Glomerular endothelial cell (primary cell): ENCODE results near the gene HSPB1. TPM values are rescaled to one million over a fixed set of nuclear protein-coding genes. Genes with fewer than 3 reads are reported as not detected.
"Not testable (repeated sequence)": the region's sequence is repeated elsewhere in the genome, so short reads cannot be mapped to it uniquely, and the experiment has no call there.

ENCODE experiments used
- DNase-seq: peaks from one replicate; pipeline ENCODE4 v3.0.0-alpha.2; 2011; ENCODE audit warnings: low read depth, low spot score; ENCODE audit errors: extremely low read depth
- total RNA-seq: library from RNA; depleted of rRNA; stranded (reverse); fragments of >200 nt; gene quantifications from 2 replicates; pipeline ENCODE4 v1.2.3, GENCODE V29; 2015

Gene HSPB1
- total RNA-seq, 1 donor from 2014 or later: 1,027 TPM

- DNase-seq: no peak
Observed at GRCh38 chr7:76281006-76281705, 21.3 kb upstream of the HSPB1 start.

DNA sequence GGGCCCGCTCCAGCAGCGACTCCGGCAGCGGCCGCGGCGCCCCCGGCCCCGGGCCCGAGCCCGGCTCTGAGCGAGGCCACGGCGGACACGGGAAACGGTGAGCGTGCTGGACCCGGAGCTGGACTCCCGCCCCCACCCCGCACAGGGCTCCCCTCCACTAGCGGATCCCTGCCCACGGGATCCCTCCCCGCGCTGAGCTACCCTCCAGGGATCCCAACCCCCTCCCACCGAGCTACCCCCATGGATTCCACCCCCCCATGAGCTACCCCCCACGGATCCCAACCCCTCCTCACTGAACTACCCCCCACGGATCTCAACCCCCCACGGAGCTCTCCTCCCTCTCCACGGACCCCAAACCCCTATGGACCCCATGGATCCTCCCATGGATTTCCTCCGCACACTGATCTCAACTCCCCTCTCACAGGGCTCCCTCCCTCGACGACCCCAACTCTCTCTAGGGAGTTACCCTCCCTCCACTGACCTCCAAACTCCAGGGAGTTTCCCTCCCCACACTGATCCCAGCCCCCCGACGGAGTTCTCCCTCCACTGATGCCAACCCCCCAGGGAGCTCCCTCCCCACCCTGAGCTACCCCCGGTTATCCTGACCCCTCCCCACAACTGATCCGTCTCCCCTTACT lies 20.6 kb upstream of the HSPB1 start:
- DNase-seq: no peak

GRCh38 chr7:76282344-76283253 lies 19.9 kb upstream of the HSPB1 start:
- no peak for DNase-seq

- DNase-seq: no peak
Observed at GRCh38 chr7:76283254-76284159, 19.0 kb upstream of the HSPB1 start.

GRCh38 chr7:76285604-76286374 lies 16.7 kb upstream of the HSPB1 start:
- no peak for DNase-seq

- DNase-seq: no peak
Observed at GRCh38 chr7:76286842-76287403, 15.6 kb upstream of the HSPB1 start.

DNA sequence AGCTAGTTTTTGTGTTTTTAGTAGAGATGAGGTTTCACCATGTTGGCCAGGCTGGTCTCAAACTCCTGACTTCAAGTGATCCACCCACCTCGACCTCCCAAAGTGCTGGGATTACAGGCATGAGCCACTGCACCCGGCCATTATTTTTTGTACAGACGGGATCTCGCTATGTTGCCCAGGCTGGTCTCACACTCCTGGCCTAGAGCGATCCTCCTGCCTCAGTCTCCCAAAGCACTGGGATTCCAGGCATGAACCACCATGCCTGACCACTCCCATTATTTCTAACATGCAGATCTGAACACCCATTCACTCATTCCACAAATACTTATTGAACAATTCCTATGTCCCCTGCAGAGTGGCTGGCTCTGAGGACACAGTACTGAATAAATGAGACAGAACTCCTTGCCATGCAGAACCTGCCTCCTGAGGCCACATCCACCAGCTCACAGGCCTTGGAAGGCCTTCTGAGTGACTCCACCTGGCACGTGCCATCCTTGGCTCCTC lies 11.6 kb upstream of the HSPB1 start:
- not testable (repeated sequence) for DNase-seq

GRCh38 chr7:76291351-76292212 lies 10.9 kb upstream of the HSPB1 start:
- peak; percentile 94 for DNase-seq

DNA sequence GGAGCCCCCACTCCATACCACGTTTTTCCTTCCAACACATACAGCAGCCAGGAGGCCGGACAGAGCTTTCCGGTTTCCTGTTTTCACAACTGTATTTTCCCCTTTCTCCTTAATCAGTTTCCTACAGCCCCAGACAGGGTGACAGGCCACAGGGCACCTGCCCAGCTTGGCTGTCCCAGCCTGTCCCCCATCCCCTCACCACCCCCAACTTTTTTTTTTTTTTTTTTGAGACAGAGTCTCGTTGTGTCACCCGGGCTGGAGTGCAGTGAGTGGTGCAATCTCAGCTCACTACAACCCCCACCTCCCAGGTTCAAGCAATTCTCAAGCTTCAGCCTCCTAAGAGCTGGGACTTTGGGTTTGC lies 10.3 kb upstream of the HSPB1 start:
- DNase-seq: peak; percentile 77

DNA sequence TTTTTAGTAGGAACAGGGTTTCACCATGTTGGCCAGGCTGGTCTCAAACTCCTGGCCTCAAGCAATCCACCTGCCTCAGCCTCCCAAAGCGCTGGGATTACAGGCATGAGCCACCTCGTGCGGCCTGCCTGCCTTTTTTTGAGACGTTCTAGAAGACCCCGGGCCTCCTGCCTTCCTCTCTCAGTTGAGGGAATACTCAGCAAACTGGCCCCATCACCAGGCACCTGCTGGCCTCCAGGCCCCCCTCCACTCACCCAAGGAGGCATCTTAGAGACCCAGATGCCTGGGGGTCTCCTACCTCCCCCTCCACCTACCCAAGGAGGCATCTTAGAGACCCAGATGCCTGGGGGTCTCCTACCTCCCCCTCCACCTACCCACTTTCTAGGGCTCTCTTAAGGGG lies 9.6 kb upstream of the HSPB1 start:
- not testable (repeated sequence) for DNase-seq

DNA sequence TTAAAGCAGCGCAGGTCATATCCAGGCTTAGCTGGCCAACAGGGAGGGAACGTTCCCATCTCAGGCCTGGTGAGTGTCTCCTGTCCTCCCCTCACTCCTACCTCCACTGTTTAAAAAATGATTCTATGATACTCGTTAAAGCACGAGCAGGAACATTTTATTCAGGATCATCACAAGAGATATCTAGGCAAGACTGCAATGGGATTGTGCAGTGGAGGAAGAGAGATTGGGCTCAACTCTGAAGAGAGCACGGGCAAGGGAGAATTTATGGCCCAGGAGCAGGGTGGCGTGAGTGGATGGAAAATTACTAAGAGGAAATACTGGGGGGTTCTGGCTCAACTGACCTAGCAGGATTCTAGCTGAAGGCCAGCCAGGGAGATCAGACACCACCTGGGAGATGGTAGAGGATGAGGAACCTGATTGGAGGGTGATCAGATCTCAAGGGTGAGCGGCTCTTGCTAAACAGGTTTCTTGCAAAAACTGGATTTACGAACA lies 9.0 kb upstream of the HSPB1 start:
- DNase-seq: no peak

GRCh38 chr7:76294344-76295024 lies 8.0 kb upstream of the HSPB1 start:
- DNase-seq: no peak

DNA sequence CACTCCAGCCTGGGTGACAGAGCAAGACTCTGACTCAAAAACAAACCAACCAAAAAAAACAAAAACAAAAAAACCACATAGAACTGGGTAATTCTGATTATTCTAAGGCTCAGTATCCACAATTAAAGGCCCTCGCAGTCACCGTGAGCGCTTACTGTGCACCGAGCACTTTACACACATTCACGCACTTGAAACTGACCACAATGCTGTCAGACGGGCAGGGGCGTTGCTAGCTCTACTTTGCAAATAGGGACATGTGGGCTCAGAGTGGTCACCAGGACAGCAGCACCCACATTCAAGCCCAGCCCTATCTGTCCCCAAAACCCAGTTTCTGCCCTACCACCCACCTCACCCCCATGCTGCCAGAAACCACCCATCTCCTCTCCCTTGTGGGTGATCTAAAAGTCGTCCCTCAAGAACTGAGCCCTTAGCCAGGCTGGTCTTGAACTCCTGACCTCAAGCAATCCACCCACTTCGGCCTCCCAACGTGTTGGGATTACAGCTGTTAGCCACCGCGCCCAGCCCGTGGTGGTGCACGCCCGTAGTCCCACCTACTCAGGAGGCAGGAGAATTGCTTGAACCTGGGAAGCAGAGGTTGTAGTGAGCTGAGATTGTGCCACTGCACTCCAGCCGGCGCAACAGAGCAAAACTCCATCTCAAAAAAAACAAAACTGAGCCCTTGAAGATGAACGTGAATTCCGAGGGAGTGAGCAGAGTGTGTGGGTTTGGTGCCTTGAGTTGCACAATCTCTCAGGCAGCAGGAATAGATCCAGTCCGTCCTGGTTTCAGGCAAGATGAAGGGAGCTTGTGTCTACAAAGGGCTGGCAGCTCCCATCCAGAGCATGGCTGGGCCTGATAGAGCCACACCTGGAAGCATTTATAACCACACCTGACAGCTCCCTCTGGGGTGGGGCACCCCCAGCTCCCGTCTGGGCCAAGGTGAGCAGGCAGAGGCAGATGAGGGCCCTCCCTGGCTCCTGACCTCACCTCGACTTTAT lies 5.4 kb upstream of the HSPB1 start:
- DNase-seq: no peak

DNA sequence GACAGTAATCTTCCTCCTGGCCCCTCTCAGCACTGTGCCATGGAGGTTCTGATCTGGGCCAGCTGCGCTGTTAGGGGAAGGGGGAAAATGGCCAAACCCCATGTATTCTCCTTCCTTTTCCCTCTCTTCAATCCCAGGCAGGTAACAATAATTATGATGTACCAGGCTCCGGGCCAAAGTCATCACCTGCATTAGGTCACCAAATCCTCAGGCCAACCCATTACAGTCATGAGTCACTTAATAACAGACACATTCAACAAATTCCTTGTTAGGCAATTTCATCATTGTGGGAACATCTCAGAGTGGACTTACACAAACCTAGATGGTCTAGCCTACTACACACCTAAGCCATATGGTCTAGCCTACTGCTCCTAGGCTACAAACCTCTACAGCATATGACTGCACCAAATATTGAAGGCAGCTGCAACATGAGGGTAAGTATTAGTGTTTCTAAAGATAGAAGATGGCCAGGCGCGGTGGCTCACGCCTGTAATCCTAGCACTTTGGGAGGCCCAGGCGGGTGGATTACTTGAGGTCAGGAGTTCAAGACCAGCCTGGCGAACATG lies 2.2 kb upstream of the HSPB1 start:
- no peak for DNase-seq

DNA sequence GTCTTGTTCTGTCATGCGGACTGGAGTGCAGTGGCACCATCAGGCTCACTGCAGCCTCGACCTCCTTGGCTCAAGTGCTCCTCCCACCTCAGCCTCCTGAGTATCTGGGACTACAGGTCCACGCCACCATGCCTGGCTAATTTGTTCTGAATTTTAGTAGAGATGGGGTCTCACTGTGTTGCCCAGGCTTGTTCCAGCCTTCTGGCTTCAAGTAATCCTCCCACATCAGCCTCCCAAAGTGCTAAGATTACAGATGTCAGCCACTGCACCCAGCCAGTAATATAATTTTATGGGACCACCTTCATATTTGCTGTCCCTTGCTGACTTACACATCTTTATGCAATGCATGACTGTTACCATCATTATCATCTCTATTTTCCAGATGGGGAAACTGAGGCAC lies 1.5 kb upstream of the HSPB1 start:
- DNase-seq: no peak
